NCI-H748 (cell line): Measurements from ENCODE around the gene TMEM196.

Experiments
- DNase-seq: peaks from one replicate; lab custom pipeline; 2025; ENCODE audit not compliant: unreplicated experiment; lab: John Stamatoyannopoulos, UW

Gene TMEM196

GRCh38 chr7:19708397-19709248 lies 64.8 kb downstream of the TMEM196 start, which contains the start of gene POLR1F:
TSS of gene POLR1F (minus strand) at chr7:19709037. CDS start at chr7:19709016, 21 bp downstream.
- DNase-seq, result peak; percentile 96

- no peak for DNase-seq
Measured at GRCh38 chr7:19707240-19707639, 66.2 kb downstream of the TMEM196 start.

GRCh38 chr7:19705663-19706062 lies 67.8 kb downstream of the TMEM196 start:
- DNase-seq, result no peak

GRCh38 chr7:19701471-19701870 lies 71.9 kb downstream of the TMEM196 start:
- DNase-seq, result peak; percentile 88

- no peak for DNase-seq
Measured at GRCh38 chr7:19700936-19701335, 72.5 kb downstream of the TMEM196 start.

- DNase-seq, result no peak
Measured at GRCh38 chr7:19698331-19698730, 75.1 kb downstream of the TMEM196 start.

GRCh38 chr7:19696926-19697325 lies 76.5 kb downstream of the TMEM196 start:
- DNase-seq, result no peak

GRCh38 chr7:19692111-19692828 lies 81.1 kb downstream of the TMEM196 start:
- DNase-seq, result no peak

GRCh38 chr7:19690736-19691135 lies 82.7 kb downstream of the TMEM196 start:
- no peak for DNase-seq

GRCh38 chr7:19689130-19689529 lies 84.3 kb downstream of the TMEM196 start:
- DNase-seq, result peak; percentile 45

- DNase-seq, result no peak
Measured at GRCh38 chr7:19681596-19681995, 91.8 kb downstream of the TMEM196 start.

- no peak for DNase-seq
Measured at GRCh38 chr7:19677180-19677579, 96.2 kb downstream of the TMEM196 start.

- no peak for DNase-seq
Measured at GRCh38 chr7:19675816-19676215, 97.6 kb downstream of the TMEM196 start.

GRCh38 chr7:19674266-19674960 lies 99.0 kb downstream of the TMEM196 start:
- DNase-seq, result no peak

GRCh38 chr7:19670806-19671205 lies 102.6 kb downstream of the TMEM196 start:
- no peak for DNase-seq
